SKM-1 (cell line): ENCODE results near the gene CD2AP.
"Not testable (repeated sequence)": the region's sequence is repeated elsewhere in the genome, so short reads cannot be mapped to it uniquely, and the experiment has no call there.

Experiments
- DNase-seq: peaks from one replicate; lab custom pipeline; 2025; ENCODE audit not compliant: unreplicated experiment; lab: John Stamatoyannopoulos, UW

CD2AP gene

DNA sequence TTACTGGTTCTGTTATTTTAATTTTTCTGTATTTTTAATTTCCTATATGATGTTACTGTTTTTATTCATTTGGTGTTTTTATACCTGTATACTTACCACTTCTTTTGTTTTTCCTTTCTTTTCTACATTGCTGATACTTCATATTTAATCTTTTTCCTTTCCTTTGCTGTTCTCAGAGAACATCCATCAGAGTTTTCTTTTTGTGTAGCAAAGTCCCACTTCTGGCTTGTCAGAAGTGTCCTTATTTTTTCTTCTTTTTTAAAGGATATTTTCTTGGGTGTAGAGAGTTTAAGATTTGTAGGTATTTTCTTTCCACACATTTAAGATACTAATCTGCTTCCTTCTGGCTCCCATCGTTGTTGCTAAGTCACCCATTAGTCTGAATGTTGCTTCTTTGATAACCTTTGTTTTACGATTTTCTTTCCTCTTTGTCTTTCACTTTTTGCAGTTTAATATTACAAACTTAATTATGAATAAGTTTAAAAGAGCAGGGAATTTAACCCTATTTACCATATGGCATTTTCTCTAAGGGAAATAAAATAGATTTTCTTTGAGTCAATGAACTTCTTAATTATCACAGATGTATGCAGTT, 18.5 kb downstream of the CD2AP start:
- no peak for DNase-seq

DNA sequence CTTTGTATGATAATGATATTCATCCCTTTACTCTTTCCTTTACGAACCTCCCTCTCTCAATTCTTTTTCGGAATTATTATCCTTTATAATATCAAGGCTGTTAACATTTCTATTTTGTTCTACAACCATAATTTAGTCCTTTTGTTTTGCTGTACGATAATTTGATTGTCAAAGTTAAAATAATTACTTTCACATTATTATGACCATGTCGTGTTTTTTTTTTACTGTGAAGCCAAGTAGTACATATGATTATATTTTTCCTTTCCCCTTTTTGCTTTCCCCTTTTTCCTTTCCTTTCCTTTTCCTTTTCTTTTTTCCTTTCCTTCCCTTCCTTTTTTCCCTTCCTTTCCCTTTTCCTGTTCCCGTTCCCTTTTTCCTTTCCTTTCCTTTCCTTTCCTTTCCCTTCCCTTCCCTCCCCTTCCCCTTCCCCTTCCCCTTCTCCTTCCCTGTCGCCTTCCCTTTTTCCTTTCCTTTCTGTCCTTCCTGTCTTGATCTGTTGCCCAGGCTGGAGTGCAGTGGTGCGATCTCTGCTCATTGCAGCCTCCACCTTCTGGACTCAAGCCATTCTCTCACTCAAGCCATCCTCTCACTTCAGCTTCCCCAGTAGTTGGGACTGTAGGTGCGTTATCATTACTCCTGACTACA, 19.5 kb downstream of the CD2AP start:
- DNase-seq, result no peak

DNA sequence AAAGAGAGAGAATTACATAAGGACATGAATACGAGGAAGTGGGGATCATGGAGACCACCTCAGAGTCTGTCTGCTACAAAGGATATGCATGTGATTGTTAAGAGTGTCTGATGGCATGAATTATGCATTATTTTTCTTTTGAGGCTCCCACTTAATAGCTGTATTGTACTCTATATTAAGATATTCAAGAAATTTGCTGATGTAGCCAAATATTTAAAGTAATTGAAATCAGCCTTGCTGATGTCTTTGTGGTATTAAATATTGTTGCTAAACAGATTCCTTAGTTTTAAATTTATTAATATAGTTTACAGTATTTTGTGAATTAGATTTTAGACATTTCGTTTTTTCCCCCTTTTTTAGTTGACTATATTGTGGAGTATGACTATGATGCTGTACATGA, 25.3 kb downstream of the CD2AP start:
- DNase-seq, result no peak

DNA sequence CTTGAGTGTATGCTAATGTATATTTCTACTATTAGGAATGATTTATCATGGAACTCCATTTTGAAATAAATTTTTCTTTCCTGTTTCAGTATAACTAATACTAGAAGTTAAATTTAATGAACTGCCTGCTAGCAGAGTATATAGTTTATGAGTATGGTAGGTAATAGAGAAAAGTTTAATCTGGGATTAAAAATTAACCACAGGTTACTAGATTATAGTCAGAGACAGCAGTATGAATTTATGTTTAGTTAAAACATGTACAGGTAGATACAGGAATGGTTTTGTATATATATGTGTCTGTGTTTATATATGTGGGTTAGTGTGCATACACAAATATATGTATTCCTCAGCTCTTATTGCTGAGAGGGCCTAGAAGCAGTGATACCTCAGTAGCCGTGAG, 32.3 kb downstream of the CD2AP start:
- DNase-seq, result no peak

DNA sequence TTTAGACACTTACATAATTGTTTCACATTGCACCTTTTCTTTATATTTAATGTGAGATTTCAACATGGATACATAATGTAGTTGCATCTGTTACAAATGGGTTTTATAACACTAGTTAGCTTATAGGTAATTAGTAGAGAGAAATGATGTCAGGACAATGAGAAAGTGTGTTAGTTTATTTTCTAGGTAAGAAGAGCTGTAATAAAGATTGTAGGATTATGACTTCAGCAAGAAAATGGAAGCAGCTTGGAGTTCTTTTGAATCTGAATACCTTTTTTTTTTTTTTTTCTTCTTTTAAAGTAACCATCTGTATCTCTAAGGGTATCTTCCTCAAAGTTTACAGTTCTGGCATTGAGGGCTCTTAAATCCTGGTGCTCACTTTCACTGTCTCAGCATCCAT, 35.3 kb downstream of the CD2AP start:
- no peak for DNase-seq

DNA sequence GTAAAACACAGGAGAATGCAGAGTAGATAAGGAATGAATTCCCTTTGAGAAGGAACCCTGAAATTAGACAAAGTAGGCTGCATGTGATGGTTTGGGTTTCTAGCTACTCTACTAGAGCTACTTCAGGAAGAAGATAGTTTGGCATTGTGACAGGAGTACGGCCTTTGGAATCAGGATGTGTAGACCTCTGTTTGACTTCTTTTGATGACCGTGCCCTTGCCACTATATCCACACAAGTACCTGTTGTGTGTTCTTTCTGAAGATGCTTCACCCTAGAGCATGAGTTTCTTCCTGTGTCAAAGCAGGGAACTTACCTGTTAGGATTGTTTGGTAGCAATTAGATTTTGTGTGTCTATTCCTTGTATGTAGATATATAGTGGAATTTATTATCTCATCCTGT, 41.7 kb downstream of the CD2AP start:
- DNase-seq, result no peak

DNA sequence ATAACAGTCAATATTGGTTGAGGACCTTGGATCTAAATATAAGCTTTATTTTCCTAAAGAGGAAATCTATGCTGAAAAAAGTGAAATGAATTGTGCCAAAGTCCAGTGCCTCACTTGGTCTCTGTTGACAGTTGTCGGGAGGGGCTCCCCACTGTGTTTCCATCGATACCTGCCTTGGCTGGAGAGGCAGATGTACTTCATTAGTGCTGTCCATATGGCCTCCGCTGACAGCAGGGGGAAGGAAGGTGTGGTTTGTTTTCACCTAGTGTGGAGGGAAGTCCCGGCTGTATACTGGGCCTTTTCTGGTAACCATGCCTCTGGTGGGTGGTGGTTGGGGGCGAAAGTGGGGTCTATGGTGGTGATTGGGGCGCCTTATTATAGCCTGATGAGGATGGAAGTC, 42.7 kb downstream of the CD2AP start:
- no peak for DNase-seq

DNA sequence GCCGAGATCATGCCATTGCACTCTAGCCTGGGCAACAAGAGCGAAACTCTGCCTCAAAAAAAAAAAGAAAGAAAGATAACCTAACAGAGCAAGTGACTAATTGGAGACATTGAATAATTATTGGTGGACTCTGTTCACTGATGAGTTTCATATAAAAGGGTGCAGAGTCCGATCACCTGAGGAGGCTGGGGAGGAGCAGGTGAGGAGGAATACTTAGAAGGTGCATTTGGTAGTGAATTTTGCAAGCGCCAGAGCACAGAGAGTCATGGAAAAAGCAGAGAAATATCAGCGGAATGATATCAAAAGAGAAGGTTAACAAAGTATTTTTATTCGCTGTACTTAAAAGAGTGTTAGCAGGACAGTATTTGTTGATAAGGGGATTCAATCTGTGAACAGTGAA, 44.4 kb downstream of the CD2AP start:
- no peak for DNase-seq

DNA sequence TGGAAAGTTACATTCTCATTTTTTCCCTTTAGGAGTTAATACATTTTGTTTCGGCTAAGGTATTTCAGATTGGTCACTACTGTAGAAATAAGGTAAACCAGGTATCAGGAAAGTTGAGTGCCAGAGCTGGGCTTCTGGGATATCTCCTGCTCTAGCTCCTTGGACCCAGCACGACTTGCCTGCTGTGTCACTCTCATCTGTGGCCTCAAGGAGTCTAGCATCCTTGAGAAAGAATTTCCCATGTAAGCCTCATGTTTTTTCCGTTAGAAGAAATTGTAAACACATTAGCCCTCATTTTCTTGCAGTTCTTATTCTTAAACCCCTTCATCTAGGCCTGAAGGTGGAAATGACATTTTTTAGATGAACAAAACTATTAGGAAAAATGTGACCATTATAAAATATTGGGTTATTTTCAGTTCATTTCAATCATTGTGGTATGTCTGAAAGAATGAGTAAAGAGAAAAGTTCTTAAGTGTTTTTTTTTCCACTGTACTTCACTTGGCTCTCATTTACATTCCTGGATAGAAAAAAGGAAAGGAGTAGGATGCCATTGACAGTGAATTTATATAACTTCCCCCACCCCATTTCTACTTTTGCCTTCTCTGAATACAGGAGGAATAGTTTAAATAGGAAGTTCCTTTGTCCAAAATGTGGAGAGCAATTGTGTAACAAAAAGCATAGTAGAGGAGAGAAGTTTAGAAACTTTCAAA, 46.7 kb downstream of the CD2AP start:
- no peak for DNase-seq

DNA sequence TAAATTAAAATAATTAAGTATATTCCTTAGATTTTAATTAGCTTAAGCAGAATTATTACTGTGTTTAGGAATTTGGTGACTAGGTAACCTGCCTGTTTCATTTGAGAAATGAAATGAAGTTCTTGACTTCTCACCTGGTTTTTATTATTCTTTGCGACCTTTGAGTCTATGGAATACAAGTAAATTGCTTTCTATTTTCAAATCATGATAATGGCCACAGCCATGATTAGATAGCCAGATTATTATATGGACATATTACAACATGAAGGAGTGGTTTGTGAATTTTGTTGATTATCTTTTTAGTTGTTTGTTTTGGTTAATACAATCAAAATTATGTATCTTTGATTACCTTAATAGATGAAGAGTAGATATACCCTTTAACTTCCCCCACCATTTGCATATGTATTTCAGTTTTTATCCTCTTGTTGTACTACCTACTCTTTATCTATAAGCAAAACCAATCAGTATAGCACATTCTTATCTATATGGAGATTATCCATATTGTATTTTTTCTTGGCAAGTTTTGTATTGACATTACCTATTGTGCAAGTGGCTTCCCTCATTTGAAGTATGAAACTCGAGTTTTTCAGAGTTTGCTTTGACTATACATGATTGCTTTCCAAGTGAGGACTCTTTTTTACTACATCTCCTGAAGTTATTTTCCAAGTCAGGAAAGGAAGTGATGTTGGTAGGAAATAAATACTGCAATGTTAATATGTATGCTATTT, 47.9 kb downstream of the CD2AP start:
- no peak for DNase-seq

DNA sequence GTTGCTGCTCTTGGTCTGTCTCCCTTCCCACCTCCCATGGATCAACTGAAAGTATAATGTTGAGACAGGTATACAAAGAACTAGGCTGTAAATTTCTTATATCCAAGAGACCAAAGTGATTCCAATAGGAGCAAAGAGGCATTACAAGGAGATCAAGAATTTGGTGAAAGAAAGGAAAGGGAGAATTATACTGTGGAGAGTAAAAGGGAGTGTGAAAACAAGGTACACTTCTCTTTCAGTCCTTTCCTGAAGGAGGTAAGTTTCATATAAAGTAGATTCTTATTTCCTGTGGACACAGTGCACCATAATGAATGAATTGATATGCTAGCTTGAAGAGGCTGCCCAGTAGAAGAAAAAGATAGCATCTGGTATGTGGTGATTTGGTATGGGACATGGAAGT, 49.7 kb downstream of the CD2AP start:
- DNase-seq, result no peak

DNA sequence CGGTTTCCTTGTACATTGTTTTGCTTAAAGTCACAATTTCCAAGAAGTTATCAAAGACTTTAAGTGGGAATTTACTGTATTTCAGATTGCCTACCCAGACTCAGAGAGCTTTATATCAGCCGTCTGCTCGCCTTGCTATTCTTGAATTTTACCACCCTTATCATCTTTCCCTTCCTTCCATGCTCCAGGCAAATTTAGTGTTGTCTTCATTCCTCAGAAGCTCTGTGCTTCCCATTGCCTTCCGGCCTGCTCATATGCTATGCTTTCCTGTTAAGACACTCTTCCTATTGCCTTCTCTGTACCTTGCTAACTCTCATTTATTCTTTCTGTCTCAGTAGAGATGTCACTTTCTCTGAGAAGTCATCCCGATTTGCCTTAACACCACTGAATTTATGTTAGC, 52.1 kb downstream of the CD2AP start:
- no peak for DNase-seq

DNA sequence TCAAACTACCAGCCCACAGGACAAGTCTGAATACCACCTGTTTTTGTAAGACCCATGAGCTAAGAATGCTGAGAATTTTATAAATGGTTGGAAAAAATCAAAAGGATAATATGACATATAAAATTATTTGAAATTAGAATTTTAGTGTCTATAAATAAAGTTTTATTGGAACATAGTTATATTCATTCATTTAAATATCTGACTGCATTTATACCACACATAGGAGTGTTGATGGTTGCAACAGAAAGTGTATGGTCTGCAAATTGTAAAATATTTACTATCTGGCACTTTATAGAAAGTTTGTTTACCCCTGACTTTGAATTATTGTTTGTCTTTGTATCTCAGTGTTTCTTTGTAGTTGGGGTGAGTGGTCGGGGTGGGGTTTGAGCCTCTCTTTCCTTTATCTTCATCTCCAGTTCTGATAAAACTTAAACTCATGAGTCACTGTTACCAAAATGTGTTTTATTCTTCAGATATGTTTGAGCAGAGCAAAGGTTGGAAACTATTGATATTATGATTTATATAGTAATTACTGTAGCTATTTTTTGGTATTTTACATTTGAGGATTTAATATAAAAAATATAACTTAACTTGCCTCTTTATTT, 55.5 kb downstream of the CD2AP start:
- no peak for DNase-seq

DNA sequence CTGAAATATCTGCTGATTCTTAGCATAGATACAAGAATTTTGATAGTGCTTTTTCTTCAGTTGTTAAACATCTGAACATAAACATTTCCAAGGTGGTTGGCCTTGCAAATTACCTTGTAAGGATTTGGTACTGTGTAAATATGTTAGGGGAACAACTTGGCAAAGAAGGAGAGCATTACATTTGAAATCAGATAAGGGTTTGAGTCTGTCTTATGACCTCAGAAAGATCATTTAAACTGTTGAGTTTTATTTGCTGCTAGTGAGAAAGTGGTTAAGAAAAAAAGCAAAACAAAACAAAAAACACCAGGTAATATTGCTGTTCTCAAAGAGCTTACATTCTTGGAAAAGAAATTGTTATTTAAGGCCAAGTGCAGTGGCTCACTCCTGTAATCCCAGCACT, 56.5 kb downstream of the CD2AP start:
- no peak for DNase-seq

DNA sequence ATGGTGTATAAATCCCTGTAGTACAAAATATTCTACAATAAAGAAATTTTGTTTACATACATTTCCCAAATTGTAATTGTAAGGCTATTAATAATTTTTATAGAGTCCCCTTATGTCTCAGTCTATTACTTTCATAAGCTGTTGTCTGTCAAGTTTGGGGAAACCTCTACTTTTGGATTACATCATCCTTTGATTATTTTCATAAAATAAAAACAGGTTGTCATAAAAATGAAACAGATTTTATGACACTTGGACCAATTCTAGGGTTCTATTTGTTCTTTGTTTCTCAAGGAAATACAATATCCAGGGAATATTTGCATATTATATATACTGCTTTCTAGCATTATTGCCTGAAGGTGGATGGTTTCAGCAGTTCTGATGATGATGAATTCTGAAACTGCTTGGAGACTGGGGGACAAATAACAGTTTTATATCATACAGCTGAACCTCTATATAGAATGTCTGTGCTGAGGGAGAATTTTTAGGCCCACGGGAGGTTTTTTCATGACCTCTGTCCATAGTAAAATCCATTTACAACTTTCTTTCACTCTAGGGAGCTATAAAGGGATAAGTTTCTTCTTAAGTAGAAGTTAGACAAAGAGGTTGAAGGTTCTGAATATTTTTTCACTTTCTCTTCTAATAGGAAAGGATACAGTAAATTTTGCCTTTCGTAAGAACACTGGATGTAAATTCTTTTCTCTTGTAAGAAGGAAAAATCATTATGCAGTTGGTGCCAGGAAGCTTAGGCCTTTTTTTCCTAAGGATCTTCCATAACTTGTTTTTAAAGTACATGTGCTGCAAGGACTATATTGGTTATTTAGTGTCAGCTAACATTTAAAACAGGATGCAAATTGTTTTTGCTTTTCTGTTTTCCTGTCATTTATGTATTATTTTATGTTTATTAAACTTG, 58.0 kb downstream of the CD2AP start:
- no peak for DNase-seq

DNA sequence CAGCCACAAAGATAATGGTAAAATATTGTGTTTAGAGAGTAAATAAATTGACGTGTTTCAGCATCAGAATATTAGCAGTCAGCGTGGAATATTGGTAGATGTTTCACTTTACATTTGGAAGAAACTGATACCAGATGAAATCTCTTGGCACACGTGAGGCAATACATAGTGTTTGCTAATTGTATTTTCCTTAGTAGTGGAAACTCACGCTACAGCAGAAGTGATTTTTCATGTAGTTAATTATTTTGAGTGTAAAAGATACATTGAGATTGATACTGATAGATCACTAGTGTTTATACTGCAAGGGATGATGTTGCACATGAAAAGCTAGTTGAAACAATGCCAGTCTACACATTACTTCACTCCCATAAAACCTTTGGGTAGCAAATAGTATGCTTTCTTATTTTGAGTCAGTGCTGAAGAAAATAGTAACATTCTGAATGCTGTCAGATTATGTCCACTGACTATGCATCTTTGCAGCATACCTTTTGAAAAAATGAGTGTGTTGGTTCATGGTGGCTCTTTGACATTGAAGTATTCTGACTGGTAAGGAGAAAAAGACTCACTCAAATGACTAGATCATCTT, 59.3 kb downstream of the CD2AP start:
- DNase-seq, result no peak

DNA sequence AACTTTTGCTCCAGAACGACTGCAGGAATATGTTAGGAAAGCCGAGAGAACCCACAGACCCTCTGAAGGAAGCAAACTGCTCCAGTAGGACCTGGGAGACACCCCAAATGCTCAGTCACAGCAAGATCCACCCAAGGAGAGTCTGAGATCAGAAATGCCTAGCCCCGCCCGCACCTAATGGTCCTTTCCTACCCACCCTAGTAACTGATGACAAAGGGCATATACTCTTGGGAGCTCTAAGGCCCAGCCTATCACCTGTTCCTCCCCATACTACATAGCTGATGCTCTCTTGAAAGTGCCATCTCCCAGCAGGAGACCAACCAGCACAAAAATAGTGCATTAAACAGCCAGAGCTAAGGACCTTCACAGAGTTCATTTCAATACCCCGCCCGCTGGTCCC, 67.6 kb downstream of the CD2AP start:
- no peak for DNase-seq

DNA sequence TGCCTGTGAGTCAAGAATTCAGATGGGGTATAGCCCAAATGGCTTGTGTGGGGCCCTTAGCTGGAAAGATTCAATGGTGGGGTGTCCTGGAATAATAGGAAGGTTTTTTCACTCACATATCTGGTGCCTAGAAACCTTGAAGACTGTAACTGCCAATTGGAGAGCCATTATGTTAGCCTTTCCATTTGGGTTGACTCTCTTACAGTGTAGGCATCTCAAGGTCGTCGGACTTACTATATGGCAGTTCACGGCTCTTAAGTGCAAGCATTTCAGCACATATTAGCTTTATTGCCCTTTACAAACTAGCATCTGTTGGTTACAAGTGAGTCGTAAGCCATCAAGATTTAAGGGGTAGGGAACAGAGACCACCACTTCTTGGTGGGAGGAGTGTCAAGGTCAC, 74.1 kb downstream of the CD2AP start:
- no peak for DNase-seq

DNA sequence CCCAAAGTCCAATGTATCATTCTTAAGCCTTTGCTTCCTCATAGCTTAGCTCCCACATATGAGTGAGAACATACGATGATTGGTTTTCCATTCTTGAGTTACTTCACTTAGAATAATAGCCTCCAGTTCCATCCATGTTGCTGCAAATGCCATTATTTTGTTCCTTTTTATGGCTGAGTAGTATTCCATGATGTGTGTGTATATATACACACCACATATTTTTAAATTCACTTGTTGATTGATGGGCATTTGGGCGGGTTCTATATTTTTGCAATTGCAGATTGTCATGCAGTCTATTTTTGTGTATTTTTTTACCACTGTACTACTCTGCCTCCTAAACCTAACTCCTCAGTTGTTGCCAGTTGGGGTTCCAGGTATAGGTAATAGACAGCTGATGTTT, 74.7 kb downstream of the CD2AP start:
- DNase-seq, result no peak

DNA sequence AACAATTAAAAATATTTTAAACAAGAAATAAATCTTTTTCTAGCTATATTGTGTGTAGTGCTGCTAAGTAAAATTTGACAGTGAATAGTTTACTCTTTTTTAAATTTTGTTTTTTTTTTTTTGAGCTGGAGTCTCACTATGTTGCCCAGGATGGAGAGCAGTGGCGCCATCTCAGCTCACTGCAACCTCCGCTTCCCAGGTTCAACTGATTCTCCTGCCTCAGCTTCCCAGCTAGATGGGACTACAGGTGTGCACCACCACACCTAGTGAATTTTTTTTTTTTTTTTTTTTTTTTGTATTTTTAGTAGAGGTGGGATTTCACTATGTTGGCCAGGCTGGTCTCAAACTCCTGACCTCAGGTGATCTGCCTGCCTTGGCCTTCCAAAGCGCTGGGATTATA, 75.7 kb downstream of the CD2AP start:
- not testable (repeated sequence) for DNase-seq
